Measurements from ENCODE around the gene REC114. TPM values are rescaled to one million over a fixed set of nuclear protein-coding genes. Genes with fewer than 3 reads are reported as not detected.

Gene REC114
- total RNA-seq, 1 donor from 2014 or later, result not detected

- H3K27me3 ChIP-seq, result no peaks in the 10 kb centered on the region
- intact Hi-C loops (cut with DNase I), result no loop called here
- no peak overlapping the region for H3K4me3 ChIP-seq
- TF ChIP-seq CTCF (IDR thresholded peaks at IDR 0.05), result no peak
- H3K27ac ChIP-seq, result no peak overlapping the region
- no peak for ATAC-seq
- peaks cover 70% of the 10 kb centered on the region for H3K36me3 ChIP-seq
- no peaks in the 10 kb centered on the region for H3K9me3 ChIP-seq
- H3K4me1 ChIP-seq, result no peaks in the 10 kb centered on the region
- no peak for DNase-seq
These were observed 135.1 kb downstream of the REC114 start for GRCh38 chr15:73578026-73578425.

GRCh38 chr15:73582851-73583379 lies 140.0 kb downstream of the REC114 start:
- Histone ChIP-seq H3K36me3 (peaks cover 81% of the 10 kb centered on the region), H3K4me1 (no peaks in the 10 kb centered on the region), H3K27ac (no peak overlapping the region), H3K9me3 (no peaks in the 10 kb centered on the region), H3K4me3 (no peak overlapping the region), H3K27me3 (no peaks in the 10 kb centered on the region)
- TF ChIP-seq CTCF (IDR thresholded peaks at IDR 0.05), result no peak
- ATAC-seq (peak; percentile 49), DNase-seq (no peak)
- intact Hi-C loops (cut with DNase I), result no loop called here

GRCh38 chr15:73583544-73583943 lies 140.6 kb downstream of the REC114 start:
- DNase-seq (no peak), ATAC-seq (no peak)
- Histone ChIP-seq H3K9me3 (no peaks in the 10 kb centered on the region), H3K27me3 (no peaks in the 10 kb centered on the region), H3K4me1 (no peaks in the 10 kb centered on the region), H3K27ac (no peak overlapping the region), H3K36me3 (peaks cover 77% of the 10 kb centered on the region), H3K4me3 (no peak overlapping the region)
- intact Hi-C loops (cut with DNase I), result no loop called here
- no peak for TF ChIP-seq CTCF (IDR thresholded peaks at IDR 0.05)

- H3K27ac ChIP-seq, result no peak overlapping the region
- H3K4me1 ChIP-seq, result no peaks in the 10 kb centered on the region
- no peaks in the 10 kb centered on the region for H3K27me3 ChIP-seq
- peaks cover 83% of the 10 kb centered on the region for H3K36me3 ChIP-seq
- no peak for ATAC-seq
- intact Hi-C loops (cut with DNase I), result no loop called here
- no peaks in the 10 kb centered on the region for H3K9me3 ChIP-seq
- no peak overlapping the region for H3K4me3 ChIP-seq
- TF ChIP-seq CTCF (IDR thresholded peaks at IDR 0.05), result no peak
- no peak for DNase-seq
These were observed 141.9 kb downstream of the REC114 start for GRCh38 chr15:73584699-73585420.

GRCh38 chr15:73585871-73586654 lies 143.1 kb downstream of the REC114 start:
- ATAC-seq (no peak), DNase-seq (no peak)
- Histone ChIP-seq H3K4me1 (no peaks in the 10 kb centered on the region), H3K27ac (no peak overlapping the region), H3K9me3 (no peaks in the 10 kb centered on the region), H3K36me3 (peaks cover 85% of the 10 kb centered on the region), H3K4me3 (no peak overlapping the region), H3K27me3 (no peaks in the 10 kb centered on the region)
- intact Hi-C loops (cut with DNase I), result no loop called here
- TF ChIP-seq CTCF (IDR thresholded peaks at IDR 0.05), result no peak

Measured in upper lobe of right lung (tissue), 1 donor.